ENCODE results near the gene SLC2A11.

The SLC2A11 gene

GRCh38 chr22:23857606-23858483 lies at the start of gene SLC2A11:
Gene SLC2A11, plus strand, starts transcription at chr22:23857875. Its CDS starts 125 bp downstream, at chr22:23858000.
- peak; percentile 89 for DNase-seq (ENCODE audit: low read depth)

- no peak for DNase-seq (ENCODE audit: low read depth)
Measured at GRCh38 chr22:23812378-23812777, 45.3 kb upstream of the SLC2A11 start.

GRCh38 chr22:23815541-23816155 lies 42.0 kb upstream of the SLC2A11 start:
- no peak for DNase-seq (ENCODE audit: low read depth)

- DNase-seq (ENCODE audit: low read depth) = no peak
Measured at GRCh38 chr22:23816156-23816976, 41.3 kb upstream of the SLC2A11 start.

- no peak for DNase-seq (ENCODE audit: low read depth)
Measured at GRCh38 chr22:23817146-23817545, 40.5 kb upstream of the SLC2A11 start.

- DNase-seq (ENCODE audit: low read depth) = no peak
Measured at GRCh38 chr22:23818541-23818940, 39.1 kb upstream of the SLC2A11 start.

GRCh38 chr22:23820748-23821211 lies 36.9 kb upstream of the SLC2A11 start:
- DNase-seq (ENCODE audit: low read depth) = no peak

GRCh38 chr22:23822101-23822671 lies 35.5 kb upstream of the SLC2A11 start:
- no peak for DNase-seq (ENCODE audit: low read depth)

GRCh38 chr22:23823331-23823791 lies 34.3 kb upstream of the SLC2A11 start:
- no peak for DNase-seq (ENCODE audit: low read depth)

- no peak for DNase-seq (ENCODE audit: low read depth)
Measured at GRCh38 chr22:23824476-23825245, 33.0 kb upstream of the SLC2A11 start.

- DNase-seq (ENCODE audit: low read depth) = no peak
Measured at GRCh38 chr22:23825246-23825905, 32.3 kb upstream of the SLC2A11 start.

GRCh38 chr22:23826510-23827350 lies 30.9 kb upstream of the SLC2A11 start:
- no peak for DNase-seq (ENCODE audit: low read depth)

- no peak for DNase-seq (ENCODE audit: low read depth)
Measured at GRCh38 chr22:23827351-23827995, 30.2 kb upstream of the SLC2A11 start.

- no peak for DNase-seq (ENCODE audit: low read depth)
Measured at GRCh38 chr22:23828800-23829680, 28.6 kb upstream of the SLC2A11 start.

GRCh38 chr22:23829845-23830372 lies 27.8 kb upstream of the SLC2A11 start:
- DNase-seq (ENCODE audit: low read depth) = no peak

GRCh38 chr22:23831261-23831660 lies 26.4 kb upstream of the SLC2A11 start:
- DNase-seq (ENCODE audit: low read depth) = no peak

GRCh38 chr22:23831781-23832180 lies 25.9 kb upstream of the SLC2A11 start:
- DNase-seq (ENCODE audit: low read depth) = no peak

All from T-helper 22 cell (primary cell).